ENCODE results near the gene NLGN4X.
"Not testable (repeated sequence)": the region's sequence is repeated elsewhere in the genome, so short reads cannot be mapped to it uniquely, and the experiment has no call there.

The NLGN4X gene

GRCh38 chrX:5903586-5904190, 325.0 kb downstream of the NLGN4X start:
- H3K4me3 ChIP-seq (ENCODE audit: low read length); H3K27me3 ChIP-seq (ENCODE audit: control insufficient read depth, insufficient read depth, low read length); H3K36me3 ChIP-seq (ENCODE audit: control insufficient read depth, insufficient read depth, low read length); H3K4me1 ChIP-seq (ENCODE audit: control insufficient read depth, insufficient read depth, low read length); H3K9me3 ChIP-seq (ENCODE audit: control insufficient read depth, low read length); H3K9ac ChIP-seq (ENCODE audit: low read length): not testable (repeated sequence)

- Histone ChIP-seq H3K9ac (ENCODE audit: low read length) (no peak overlapping the region), H3K4me1 (ENCODE audit: control insufficient read depth, insufficient read depth, low read length) (no peaks in the 10 kb centered on the region), H3K4me3 (ENCODE audit: low read length) (no peak overlapping the region), H3K36me3 (ENCODE audit: control insufficient read depth, insufficient read depth, low read length) (no peaks in the 10 kb centered on the region), H3K27me3 (ENCODE audit: control insufficient read depth, insufficient read depth, low read length) (no peaks in the 10 kb centered on the region), H3K9me3 (ENCODE audit: control insufficient read depth, low read length) (no peaks in the 10 kb centered on the region)
Observed at GRCh38 chrX:5898463-5898862, 330.2 kb downstream of the NLGN4X start.

- H3K9ac ChIP-seq (ENCODE audit: low read length), result no peak overlapping the region
- no peaks in the 10 kb centered on the region for H3K9me3 ChIP-seq (ENCODE audit: control insufficient read depth, low read length)
- no peaks in the 10 kb centered on the region for H3K36me3 ChIP-seq (ENCODE audit: control insufficient read depth, insufficient read depth, low read length)
- no peaks in the 10 kb centered on the region for H3K4me1 ChIP-seq (ENCODE audit: control insufficient read depth, insufficient read depth, low read length)
- no peak overlapping the region for H3K4me3 ChIP-seq (ENCODE audit: low read length)
- no peaks in the 10 kb centered on the region for H3K27me3 ChIP-seq (ENCODE audit: control insufficient read depth, insufficient read depth, low read length)
Observed at GRCh38 chrX:5891378-5891777, 337.3 kb downstream of the NLGN4X start.

- Histone ChIP-seq H3K4me3 (ENCODE audit: low read length) (no peak overlapping the region), H3K4me1 (ENCODE audit: control insufficient read depth, insufficient read depth, low read length) (no peaks in the 10 kb centered on the region), H3K9me3 (ENCODE audit: control insufficient read depth, low read length) (no peaks in the 10 kb centered on the region), H3K36me3 (ENCODE audit: control insufficient read depth, insufficient read depth, low read length) (no peaks in the 10 kb centered on the region), H3K27me3 (ENCODE audit: control insufficient read depth, insufficient read depth, low read length) (no peaks in the 10 kb centered on the region), H3K9ac (ENCODE audit: low read length) (no peak overlapping the region)
Observed at GRCh38 chrX:5876984-5877596, 351.6 kb downstream of the NLGN4X start.

- Histone ChIP-seq H3K27me3 (ENCODE audit: control insufficient read depth, insufficient read depth, low read length) (no peaks in the 10 kb centered on the region), H3K4me1 (ENCODE audit: control insufficient read depth, insufficient read depth, low read length) (no peaks in the 10 kb centered on the region), H3K9me3 (ENCODE audit: control insufficient read depth, low read length) (no peaks in the 10 kb centered on the region), H3K36me3 (ENCODE audit: control insufficient read depth, insufficient read depth, low read length) (no peaks in the 10 kb centered on the region), H3K9ac (ENCODE audit: low read length) (no peak overlapping the region), H3K4me3 (ENCODE audit: low read length) (no peak overlapping the region)
Observed at GRCh38 chrX:5870238-5870637, 358.4 kb downstream of the NLGN4X start.

- Histone ChIP-seq H3K4me1 (ENCODE audit: control insufficient read depth, insufficient read depth, low read length) (no peaks in the 10 kb centered on the region), H3K9me3 (ENCODE audit: control insufficient read depth, low read length) (no peaks in the 10 kb centered on the region), H3K36me3 (ENCODE audit: control insufficient read depth, insufficient read depth, low read length) (no peaks in the 10 kb centered on the region), H3K9ac (ENCODE audit: low read length) (no peak overlapping the region), H3K27me3 (ENCODE audit: control insufficient read depth, insufficient read depth, low read length) (no peaks in the 10 kb centered on the region), H3K4me3 (ENCODE audit: low read length) (no peak overlapping the region)
Observed at GRCh38 chrX:5869786-5870185, 358.9 kb downstream of the NLGN4X start.

GRCh38 chrX:5867778-5868177, 360.9 kb downstream of the NLGN4X start:
- Histone ChIP-seq H3K9me3 (ENCODE audit: control insufficient read depth, low read length) (no peaks in the 10 kb centered on the region), H3K36me3 (ENCODE audit: control insufficient read depth, insufficient read depth, low read length) (no peaks in the 10 kb centered on the region), H3K27me3 (ENCODE audit: control insufficient read depth, insufficient read depth, low read length) (no peaks in the 10 kb centered on the region), H3K4me1 (ENCODE audit: control insufficient read depth, insufficient read depth, low read length) (no peaks in the 10 kb centered on the region), H3K4me3 (ENCODE audit: low read length) (no peak overlapping the region), H3K9ac (ENCODE audit: low read length) (no peak overlapping the region)

GRCh38 chrX:5857232-5857631, 371.4 kb downstream of the NLGN4X start:
- Histone ChIP-seq H3K36me3 (ENCODE audit: control insufficient read depth, insufficient read depth, low read length) (no peaks in the 10 kb centered on the region), H3K27me3 (ENCODE audit: control insufficient read depth, insufficient read depth, low read length) (no peaks in the 10 kb centered on the region), H3K9me3 (ENCODE audit: control insufficient read depth, low read length) (no peaks in the 10 kb centered on the region), H3K9ac (ENCODE audit: low read length) (no peak overlapping the region), H3K4me1 (ENCODE audit: control insufficient read depth, insufficient read depth, low read length) (no peaks in the 10 kb centered on the region), H3K4me3 (ENCODE audit: low read length) (no peak overlapping the region)

GRCh38 chrX:5852941-5853340, 375.7 kb downstream of the NLGN4X start:
- no peak overlapping the region for H3K9ac ChIP-seq (ENCODE audit: low read length)
- no peak overlapping the region for H3K4me3 ChIP-seq (ENCODE audit: low read length)

GRCh38 chrX:5842601-5843000, 386.1 kb downstream of the NLGN4X start:
- no peak overlapping the region for H3K4me3 ChIP-seq (ENCODE audit: low read length)
- no peaks in the 10 kb centered on the region for H3K4me1 ChIP-seq (ENCODE audit: control insufficient read depth, insufficient read depth, low read length)
- H3K9ac ChIP-seq (ENCODE audit: low read length), result no peak overlapping the region
- H3K27me3 ChIP-seq (ENCODE audit: control insufficient read depth, insufficient read depth, low read length), result no peaks in the 10 kb centered on the region
- no peaks in the 10 kb centered on the region for H3K36me3 ChIP-seq (ENCODE audit: control insufficient read depth, insufficient read depth, low read length)
- H3K9me3 ChIP-seq (ENCODE audit: control insufficient read depth, low read length), result no peaks in the 10 kb centered on the region

More at GRCh38 chrX:5852941-5853340, 375.7 kb downstream of the NLGN4X start:
- no peaks in the 10 kb centered on the region for H3K36me3 ChIP-seq (ENCODE audit: control insufficient read depth, insufficient read depth, low read length)
- no peaks in the 10 kb centered on the region for H3K9me3 ChIP-seq (ENCODE audit: control insufficient read depth, low read length)
- no peaks in the 10 kb centered on the region for H3K27me3 ChIP-seq (ENCODE audit: control insufficient read depth, insufficient read depth, low read length)
- no peaks in the 10 kb centered on the region for H3K4me1 ChIP-seq (ENCODE audit: control insufficient read depth, insufficient read depth, low read length)

Data from mucosa of stomach (tissue), 1 donor.